ENCODE measurements around the gene IL17B.
"Not testable (repeated sequence)": the region's sequence is repeated elsewhere in the genome, so short reads cannot be mapped to it uniquely, and the experiment has no call there.

Gene IL17B

GRCh38 chr5:149408252-149409099, 29.4 kb upstream of the IL17B start:
- Mint-ChIP-seq H3K27me3 (no peaks in the 10 kb centered on the region), H3K27ac (no peak overlapping the region), H3K4me1 (ENCODE audit: low read depth) (no peaks in the 10 kb centered on the region), H3K4me3 (no peak overlapping the region), H3K9me3 (no peaks in the 10 kb centered on the region), H3K36me3 (ENCODE audit: low read depth) (no peaks in the 10 kb centered on the region)

- Mint-ChIP-seq H3K27ac (no peak overlapping the region), H3K9me3 (no peaks in the 10 kb centered on the region), H3K27me3 (no peaks in the 10 kb centered on the region), H3K36me3 (ENCODE audit: low read depth) (no peaks in the 10 kb centered on the region), H3K4me3 (no peak overlapping the region), H3K4me1 (ENCODE audit: low read depth) (no peaks in the 10 kb centered on the region)
Measured at GRCh38 chr5:149407323-149408251, 28.5 kb upstream of the IL17B start.

- Mint-ChIP-seq H3K27me3 (no peaks in the 10 kb centered on the region), H3K27ac (no peak overlapping the region), H3K36me3 (ENCODE audit: low read depth) (no peaks in the 10 kb centered on the region), H3K4me3 (no peak overlapping the region), H3K4me1 (ENCODE audit: low read depth) (no peaks in the 10 kb centered on the region), H3K9me3 (no peaks in the 10 kb centered on the region)
Measured at GRCh38 chr5:149406979-149407306, 27.9 kb upstream of the IL17B start.

DNA sequence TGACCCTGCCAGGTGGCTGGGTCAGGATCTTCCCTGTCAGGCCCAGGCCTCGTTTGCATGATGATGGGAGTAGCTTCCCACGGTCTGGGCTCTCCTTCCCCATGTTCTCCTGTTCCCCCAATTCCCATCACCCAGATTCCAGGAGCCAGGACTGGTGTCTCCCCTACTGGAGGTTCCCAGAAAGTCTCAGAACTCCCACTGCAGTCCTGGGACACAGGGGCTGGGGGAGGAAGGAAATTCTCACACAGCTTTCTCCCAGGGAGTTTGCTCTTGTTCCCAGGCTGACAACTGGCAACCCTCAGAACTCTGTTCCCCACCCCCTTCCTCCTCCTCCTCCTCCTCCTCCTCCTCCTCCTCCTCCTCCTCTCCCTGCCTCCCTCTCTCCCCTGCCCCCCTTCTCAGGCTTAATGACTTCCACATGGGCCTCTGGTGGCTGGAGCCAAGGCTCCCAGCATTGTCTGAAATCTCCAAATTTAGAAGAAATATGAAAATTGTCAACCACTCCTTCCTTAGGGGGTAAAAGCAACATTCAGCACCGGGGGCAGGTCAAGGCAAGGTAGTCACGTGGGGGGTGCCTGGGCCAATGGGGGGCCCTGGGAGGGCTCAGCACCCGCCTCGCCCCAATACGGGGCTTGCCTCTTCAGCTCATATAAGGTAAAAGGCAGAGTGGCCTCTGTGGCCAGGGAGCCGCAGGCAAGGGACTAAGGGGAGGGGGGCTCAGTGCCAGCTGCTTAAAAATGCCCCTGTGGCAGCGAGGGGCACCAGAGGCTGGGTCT, 27.3 kb upstream of the IL17B start:
- H3K4me3 Mint-ChIP-seq = no peak overlapping the region
- H3K27me3 Mint-ChIP-seq = no peaks in the 10 kb centered on the region
- no peaks in the 10 kb centered on the region for H3K36me3 Mint-ChIP-seq (ENCODE audit: low read depth)
- no peaks in the 10 kb centered on the region for H3K9me3 Mint-ChIP-seq
- no peaks in the 10 kb centered on the region for H3K4me1 Mint-ChIP-seq (ENCODE audit: low read depth)
- H3K27ac Mint-ChIP-seq = no peak overlapping the region

DNA sequence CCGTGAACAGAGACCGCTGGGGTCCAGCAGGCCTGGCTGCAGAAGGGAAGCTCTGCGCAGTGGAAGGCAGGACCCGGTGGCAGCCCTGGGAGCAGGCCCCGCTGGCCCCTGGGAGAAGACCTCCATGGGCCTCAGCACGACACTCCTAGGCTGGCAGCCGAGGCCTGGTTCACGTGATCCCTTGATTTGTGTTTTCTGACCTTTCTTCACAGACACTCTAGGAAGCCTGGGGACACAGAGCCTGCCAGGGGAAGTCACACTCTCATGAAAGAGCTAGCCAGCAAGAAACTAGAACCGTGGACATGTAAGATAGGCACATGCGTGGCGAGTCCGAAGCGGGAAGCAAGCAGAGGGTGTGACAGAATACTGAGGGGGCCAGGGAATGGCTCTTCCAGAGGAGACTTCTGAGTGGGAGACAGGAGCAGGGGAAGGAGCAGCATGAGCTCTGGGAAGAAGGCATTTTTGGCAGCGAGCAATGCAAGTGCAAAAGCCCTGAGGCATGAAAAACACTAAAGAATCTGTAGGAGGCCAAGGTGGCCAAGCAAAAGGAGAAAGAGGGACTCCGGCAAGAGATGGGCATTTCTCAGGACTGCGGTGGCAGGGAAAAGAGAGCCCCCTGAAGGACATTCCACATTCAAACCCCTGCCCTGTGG, 26.6 kb upstream of the IL17B start:
- H3K27me3 Mint-ChIP-seq = no peaks in the 10 kb centered on the region
- no peaks in the 10 kb centered on the region for H3K9me3 Mint-ChIP-seq
- H3K36me3 Mint-ChIP-seq (ENCODE audit: low read depth) = no peaks in the 10 kb centered on the region
- no peak overlapping the region for H3K27ac Mint-ChIP-seq
- H3K4me1 Mint-ChIP-seq (ENCODE audit: low read depth) = no peaks in the 10 kb centered on the region
- no peak overlapping the region for H3K4me3 Mint-ChIP-seq

DNA sequence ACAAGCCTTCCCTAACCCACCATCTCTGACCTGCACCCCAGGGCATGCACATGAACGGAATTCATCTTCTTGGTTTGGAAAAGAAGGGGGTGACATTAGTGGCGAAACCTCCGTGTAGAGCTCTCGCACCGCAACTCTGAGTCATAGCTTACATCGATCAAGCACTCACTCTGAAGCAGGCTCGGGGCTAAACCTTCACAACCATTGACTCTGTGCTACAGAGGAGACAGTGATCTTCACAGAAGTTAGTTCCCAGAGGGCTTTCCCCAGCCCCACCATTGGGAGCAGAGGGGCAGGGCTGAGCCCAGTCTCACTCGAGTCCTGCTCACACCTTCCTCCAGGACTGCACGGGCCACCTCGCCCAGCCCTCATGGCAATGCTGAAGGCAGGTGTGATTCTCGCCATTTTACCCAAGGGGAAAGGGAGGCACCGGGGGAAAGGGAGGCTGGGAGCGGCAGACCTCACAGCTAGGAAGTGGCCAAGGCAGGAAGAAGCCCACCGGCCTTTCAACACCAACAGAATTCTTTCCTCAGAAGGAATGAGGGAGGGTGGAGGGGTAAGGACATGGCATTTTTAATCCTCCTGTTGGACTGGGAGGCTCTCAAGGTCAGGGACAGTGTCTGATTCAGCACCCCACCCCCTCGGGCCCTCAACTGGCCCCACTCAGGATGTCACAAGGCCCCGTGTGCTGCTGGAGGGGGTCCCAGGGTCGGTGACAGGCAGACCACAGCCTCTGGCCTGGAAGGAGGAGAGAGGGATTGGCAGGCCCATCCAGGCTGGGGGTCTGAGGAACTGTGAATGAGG, 25.9 kb upstream of the IL17B start:
- Mint-ChIP-seq H3K4me1 (ENCODE audit: low read depth) (no peaks in the 10 kb centered on the region), H3K4me3 (no peak overlapping the region), H3K36me3 (ENCODE audit: low read depth) (no peaks in the 10 kb centered on the region), H3K9me3 (no peaks in the 10 kb centered on the region), H3K27me3 (no peaks in the 10 kb centered on the region), H3K27ac (no peak overlapping the region)

DNA sequence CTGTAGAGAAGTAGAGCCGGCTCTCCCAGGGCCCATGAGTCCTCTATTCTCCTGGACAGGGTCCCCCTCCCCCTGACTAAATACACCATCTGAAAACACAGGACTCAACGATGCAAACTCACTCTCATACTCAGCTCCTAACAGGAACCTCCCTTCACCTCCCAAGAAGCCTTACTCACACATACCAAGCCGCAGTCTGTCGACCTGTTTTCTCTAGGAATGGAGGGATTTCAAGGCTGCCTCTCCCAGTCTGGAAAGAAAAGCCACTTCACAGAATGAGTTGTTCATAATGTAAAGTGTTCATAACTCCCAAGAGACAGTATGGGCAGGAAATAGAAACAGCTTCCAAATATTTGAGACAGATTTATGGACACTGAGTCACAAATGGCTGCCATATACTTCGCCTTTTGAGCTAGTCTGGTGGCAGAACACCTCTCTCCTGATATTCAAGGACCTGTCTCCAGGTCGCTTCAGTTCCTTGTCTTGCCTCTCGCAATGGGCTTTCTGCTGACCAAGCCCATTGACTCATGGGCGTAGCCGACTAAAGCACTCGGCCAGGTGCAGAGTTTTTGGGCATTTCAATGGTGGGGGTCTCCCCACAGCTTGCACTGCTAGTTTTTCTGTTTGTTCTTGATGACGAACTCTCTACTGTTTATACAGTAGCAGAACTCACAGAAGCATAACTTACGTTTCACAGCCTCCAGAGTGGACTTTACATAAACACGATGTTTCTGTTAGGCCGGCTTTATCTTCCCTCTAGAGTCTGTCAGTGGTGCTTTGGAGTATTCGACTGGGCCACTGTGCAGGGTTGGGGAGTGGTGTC, 25.0 kb upstream of the IL17B start:
- H3K4me1 Mint-ChIP-seq (ENCODE audit: low read depth) = no peaks in the 10 kb centered on the region
- no peak overlapping the region for H3K27ac Mint-ChIP-seq
- no peaks in the 10 kb centered on the region for H3K36me3 Mint-ChIP-seq (ENCODE audit: low read depth)
- no peaks in the 10 kb centered on the region for H3K9me3 Mint-ChIP-seq
- H3K4me3 Mint-ChIP-seq = no peak overlapping the region
- no peaks in the 10 kb centered on the region for H3K27me3 Mint-ChIP-seq

GRCh38 chr5:149402291-149402690, 23.2 kb upstream of the IL17B start:
- Mint-ChIP-seq H3K27ac (no peak overlapping the region), H3K9me3 (no peaks in the 10 kb centered on the region), H3K27me3 (no peaks in the 10 kb centered on the region), H3K4me1 (ENCODE audit: low read depth) (no peaks in the 10 kb centered on the region), H3K36me3 (ENCODE audit: low read depth) (no peaks in the 10 kb centered on the region), H3K4me3 (no peak overlapping the region)

GRCh38 chr5:149401051-149401450, 22.0 kb upstream of the IL17B start:
- Mint-ChIP-seq H3K9me3 (no peaks in the 10 kb centered on the region), H3K4me3 (no peak overlapping the region), H3K27ac (no peak overlapping the region), H3K27me3 (no peaks in the 10 kb centered on the region), H3K36me3 (ENCODE audit: low read depth) (no peaks in the 10 kb centered on the region), H3K4me1 (ENCODE audit: low read depth) (no peaks in the 10 kb centered on the region)

DNA sequence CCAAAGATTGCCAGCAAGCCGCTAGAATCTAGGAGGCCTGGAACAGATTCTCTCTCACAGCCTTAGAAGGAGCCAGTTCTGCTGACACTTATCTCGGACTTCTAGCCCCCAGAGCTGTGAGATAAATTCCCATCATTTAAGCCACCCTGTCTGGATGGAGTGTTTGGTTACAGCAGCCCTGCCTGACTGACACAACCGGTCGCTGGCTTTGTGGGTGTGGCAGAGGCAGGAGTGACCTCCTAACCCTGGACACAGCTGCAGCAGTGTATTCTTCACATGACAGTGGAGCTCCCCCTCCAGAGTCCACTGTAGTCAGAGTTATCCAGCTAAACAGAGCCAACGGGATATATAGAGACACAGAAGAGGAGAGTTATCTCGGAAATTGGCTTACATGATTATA, 21.2 kb upstream of the IL17B start:
- no peaks in the 10 kb centered on the region for H3K4me1 Mint-ChIP-seq (ENCODE audit: low read depth)
- no peak overlapping the region for H3K27ac Mint-ChIP-seq
- H3K27me3 Mint-ChIP-seq = no peaks in the 10 kb centered on the region
- no peaks in the 10 kb centered on the region for H3K36me3 Mint-ChIP-seq (ENCODE audit: low read depth)
- no peaks in the 10 kb centered on the region for H3K9me3 Mint-ChIP-seq
- no peak overlapping the region for H3K4me3 Mint-ChIP-seq

DNA sequence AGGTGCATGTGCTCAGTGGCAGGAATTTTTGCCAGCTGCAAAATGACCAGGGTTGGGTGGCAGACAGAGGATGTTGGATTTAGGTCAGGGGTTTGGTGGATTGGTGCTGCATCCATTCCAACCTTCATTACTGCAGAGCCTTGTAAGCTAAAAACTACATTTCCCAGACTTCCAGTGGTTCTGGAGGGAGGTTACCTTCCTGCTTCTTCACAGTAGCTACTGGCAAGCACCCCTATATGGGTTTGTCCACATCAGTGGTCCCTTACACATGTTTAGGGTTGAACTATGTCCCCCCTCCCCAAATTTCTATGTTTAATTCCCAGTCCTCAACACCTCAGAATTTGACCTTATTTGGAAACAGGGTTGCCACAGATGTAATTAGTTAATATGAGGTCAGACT, 20.7 kb upstream of the IL17B start:
- H3K4me1 Mint-ChIP-seq (ENCODE audit: low read depth) = no peaks in the 10 kb centered on the region
- H3K9me3 Mint-ChIP-seq = no peaks in the 10 kb centered on the region
- no peak overlapping the region for H3K4me3 Mint-ChIP-seq
- no peaks in the 10 kb centered on the region for H3K27me3 Mint-ChIP-seq
- no peaks in the 10 kb centered on the region for H3K36me3 Mint-ChIP-seq (ENCODE audit: low read depth)
- H3K27ac Mint-ChIP-seq = no peak overlapping the region

DNA sequence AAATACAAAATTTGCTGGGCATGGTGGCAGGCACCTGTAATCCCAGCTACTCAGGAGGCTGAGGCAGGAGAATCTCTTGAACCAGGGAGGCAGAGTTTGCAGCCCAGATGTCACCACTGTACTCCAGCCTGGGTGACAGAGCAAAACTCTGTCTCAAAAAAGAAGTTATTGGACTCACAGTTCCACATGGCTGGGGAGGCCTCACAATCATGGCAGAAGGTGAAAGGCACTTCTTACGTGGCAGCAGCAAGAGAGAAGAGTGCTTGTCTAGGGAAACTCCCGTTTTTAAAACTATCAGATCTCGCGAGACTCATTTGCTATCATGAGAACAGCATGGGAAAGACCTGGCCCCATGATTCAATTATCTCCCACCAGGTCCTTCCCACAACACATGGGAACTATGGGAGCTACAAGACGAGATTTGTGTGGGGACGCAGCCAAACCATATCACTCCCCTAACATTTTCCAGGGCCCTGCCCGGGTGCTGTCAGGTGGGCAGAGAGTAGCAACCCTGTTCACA, 19.7 kb upstream of the IL17B start:
- not testable (repeated sequence) for H3K27me3 Mint-ChIP-seq; H3K9me3 Mint-ChIP-seq; H3K36me3 Mint-ChIP-seq (ENCODE audit: low read depth); H3K27ac Mint-ChIP-seq; H3K4me3 Mint-ChIP-seq; H3K4me1 Mint-ChIP-seq (ENCODE audit: low read depth)

- Mint-ChIP-seq H3K27ac (no peak overlapping the region), H3K27me3 (no peaks in the 10 kb centered on the region), H3K4me3 (no peak overlapping the region), H3K9me3 (no peaks in the 10 kb centered on the region), H3K36me3 (ENCODE audit: low read depth) (no peaks in the 10 kb centered on the region), H3K4me1 (ENCODE audit: low read depth) (no peaks in the 10 kb centered on the region)
Measured at GRCh38 chr5:149397530-149397929, 18.4 kb upstream of the IL17B start.

All from stimulated activated naive CD8-positive, alpha-beta T cell treated with anti-CD3 and anti-CD28 coated beads, Interleukin-15, Interleukin-2, amounts not matched to agents 100 ng/mL and 50 ng/mL, for 24 hours (primary cell).